ENCODE measurements around the gene GALNS.

DNA sequence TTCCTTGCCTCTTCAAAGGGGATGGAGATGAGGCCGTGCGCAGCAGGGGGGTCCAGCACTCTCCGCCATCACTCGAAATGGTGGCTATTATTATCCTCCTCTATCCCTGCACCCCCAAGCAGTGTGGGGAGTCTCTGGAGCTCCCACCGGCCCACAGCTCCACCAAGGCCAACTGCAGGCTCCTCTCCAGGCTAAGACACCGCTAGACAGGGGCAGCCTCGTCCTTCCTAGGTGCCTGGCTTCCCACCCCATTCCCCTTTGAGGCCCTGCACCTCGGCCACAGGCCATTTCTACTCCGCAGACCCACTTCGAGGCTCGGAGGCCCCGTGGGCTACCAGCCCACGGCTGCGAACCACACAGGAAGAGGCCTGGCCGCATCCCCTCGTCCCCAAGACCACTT lies 49.3 kb upstream of the GALNS start:
- TF ChIP-seq, protein P1, sequence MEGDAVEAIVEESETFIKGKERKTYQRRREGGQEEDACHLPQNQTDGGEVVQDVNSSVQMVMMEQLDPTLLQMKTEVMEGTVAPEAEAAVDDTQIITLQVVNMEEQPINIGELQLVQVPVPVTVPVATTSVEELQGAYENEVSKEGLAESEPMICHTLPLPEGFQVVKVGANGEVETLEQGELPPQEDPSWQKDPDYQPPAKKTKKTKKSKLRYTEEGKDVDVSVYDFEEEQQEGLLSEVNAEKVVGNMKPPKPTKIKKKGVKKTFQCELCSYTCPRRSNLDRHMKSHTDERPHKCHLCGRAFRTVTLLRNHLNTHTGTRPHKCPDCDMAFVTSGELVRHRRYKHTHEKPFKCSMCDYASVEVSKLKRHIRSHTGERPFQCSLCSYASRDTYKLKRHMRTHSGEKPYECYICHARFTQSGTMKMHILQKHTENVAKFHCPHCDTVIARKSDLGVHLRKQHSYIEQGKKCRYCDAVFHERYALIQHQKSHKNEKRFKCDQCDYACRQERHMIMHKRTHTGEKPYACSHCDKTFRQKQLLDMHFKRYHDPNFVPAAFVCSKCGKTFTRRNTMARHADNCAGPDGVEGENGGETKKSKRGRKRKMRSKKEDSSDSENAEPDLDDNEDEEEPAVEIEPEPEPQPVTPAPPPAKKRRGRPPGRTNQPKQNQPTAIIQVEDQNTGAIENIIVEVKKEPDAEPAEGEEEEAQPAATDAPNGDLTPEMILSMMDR (IDR thresholded peaks at IDR 0.05; ENCODE audit: low read length): no peak
- no peak for TF ChIP-seq EZH2 (IDR thresholded peaks at IDR 0.05; ENCODE audit: borderline replicate concordance, low read length)

Data from OCI-LY1 (cell line).